ENCODE measurements around the gene MYO18B. TPM values are rescaled to one million over a fixed set of nuclear protein-coding genes. Genes with fewer than 3 reads are reported as not detected.

MYO18B gene
- total and polyA plus RNA-seq, 9 donors: 0.02 to 0.23 (median 0.10) TPM; not detected in 5

DNA sequence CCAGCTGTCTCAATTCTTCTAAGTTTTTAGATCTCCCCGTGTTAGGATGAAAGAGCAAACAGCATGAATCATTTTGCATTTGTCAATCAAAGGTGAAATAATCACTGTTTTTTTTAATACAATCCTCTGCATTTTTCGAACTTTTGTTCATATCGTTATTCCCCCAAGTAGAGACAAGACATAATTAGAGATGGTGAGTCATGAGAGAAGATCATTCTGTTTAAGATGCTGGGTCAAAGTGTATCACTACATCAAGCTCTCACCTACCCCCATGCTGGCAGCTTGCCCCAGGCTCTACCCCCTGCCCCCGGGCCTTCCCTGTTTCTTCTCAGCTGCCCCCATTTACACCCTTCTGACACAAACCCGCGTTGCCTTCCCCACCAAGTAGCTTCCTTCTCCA, 30.5 kb upstream of the MYO18B start:
- WGBS, 3 donors: 64 to 70% (median 67%) methylated on average over 6 of the region's 6 CpGs
- Histone ChIP-seq H3K27me3 (no peaks in the 10 kb centered on the region), H3K4me3 (no peak overlapping the region), H3K27ac (no peak overlapping the region), H3K9me3 (no peaks in the 10 kb centered on the region), H3K4me1 (ENCODE audit: insufficient read depth) (no peaks in the 10 kb centered on the region), H3K36me3 (no peaks in the 10 kb centered on the region)
- DNase-seq: no peak
- TF ChIP-seq, protein P1, sequence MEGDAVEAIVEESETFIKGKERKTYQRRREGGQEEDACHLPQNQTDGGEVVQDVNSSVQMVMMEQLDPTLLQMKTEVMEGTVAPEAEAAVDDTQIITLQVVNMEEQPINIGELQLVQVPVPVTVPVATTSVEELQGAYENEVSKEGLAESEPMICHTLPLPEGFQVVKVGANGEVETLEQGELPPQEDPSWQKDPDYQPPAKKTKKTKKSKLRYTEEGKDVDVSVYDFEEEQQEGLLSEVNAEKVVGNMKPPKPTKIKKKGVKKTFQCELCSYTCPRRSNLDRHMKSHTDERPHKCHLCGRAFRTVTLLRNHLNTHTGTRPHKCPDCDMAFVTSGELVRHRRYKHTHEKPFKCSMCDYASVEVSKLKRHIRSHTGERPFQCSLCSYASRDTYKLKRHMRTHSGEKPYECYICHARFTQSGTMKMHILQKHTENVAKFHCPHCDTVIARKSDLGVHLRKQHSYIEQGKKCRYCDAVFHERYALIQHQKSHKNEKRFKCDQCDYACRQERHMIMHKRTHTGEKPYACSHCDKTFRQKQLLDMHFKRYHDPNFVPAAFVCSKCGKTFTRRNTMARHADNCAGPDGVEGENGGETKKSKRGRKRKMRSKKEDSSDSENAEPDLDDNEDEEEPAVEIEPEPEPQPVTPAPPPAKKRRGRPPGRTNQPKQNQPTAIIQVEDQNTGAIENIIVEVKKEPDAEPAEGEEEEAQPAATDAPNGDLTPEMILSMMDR (IDR thresholded peaks at IDR 0.05): no peak
- TF ChIP-seq POLR2A (IDR thresholded peaks at IDR 0.05) (no peak), EP300 (IDR thresholded peaks at IDR 0.05) (no peak)
- intact Hi-C loops (cut with DNase I): no loop called here

DNA sequence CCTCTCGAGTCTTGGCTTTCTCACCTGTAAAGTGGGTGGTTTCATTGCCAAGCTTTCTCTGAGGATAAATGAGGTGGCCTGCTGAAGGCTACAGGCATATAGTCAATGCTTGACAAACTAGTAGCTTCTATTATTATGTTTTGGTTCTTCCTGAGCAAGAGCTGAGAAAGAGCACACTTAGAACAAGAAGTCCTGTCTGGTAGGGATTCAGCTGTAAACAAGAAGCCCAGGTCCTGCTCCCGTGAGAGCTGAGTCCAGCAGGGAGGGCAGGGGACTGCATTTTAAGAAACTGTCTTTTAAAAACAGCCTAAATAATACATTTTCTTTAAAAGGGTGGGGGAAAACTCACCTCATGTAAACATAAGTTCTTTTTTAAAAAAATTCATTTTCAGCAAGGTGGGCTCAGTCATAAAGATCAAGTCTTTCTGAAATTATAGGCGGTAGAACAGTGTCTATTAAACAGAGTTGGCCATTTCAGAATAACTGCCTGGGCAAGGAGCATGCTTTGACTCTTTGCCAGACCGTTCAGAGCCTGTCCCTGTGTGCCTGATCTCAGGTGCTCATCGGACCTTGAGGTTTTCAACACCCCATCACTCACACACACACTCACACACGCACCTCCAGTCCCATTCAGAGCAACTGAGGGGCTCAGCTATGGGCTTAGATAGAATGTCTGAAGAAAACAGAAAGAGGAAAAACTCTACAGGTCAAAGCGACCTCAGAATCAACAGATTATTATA, 29.2 kb upstream of the MYO18B start:
- H3K27ac ChIP-seq: no peak overlapping the region
- intact Hi-C loops (cut with DNase I): no loop called here
- H3K27me3 ChIP-seq: no peaks in the 10 kb centered on the region
- H3K4me3 ChIP-seq: no peak overlapping the region
- no peak for DNase-seq
- 71 to 72% (median 72%) methylated on average over 7 of the region's 7 CpGs for WGBS, 3 donors
- TF ChIP-seq POLR2A (IDR thresholded peaks at IDR 0.05): no peak
- TF ChIP-seq EP300 (IDR thresholded peaks at IDR 0.05): no peak
- TF ChIP-seq, protein P1 (IDR thresholded peaks at IDR 0.05): no peak
- no peaks in the 10 kb centered on the region for H3K36me3 ChIP-seq
- no peaks in the 10 kb centered on the region for H3K9me3 ChIP-seq
- H3K4me1 ChIP-seq (ENCODE audit: insufficient read depth): no peaks in the 10 kb centered on the region

DNA sequence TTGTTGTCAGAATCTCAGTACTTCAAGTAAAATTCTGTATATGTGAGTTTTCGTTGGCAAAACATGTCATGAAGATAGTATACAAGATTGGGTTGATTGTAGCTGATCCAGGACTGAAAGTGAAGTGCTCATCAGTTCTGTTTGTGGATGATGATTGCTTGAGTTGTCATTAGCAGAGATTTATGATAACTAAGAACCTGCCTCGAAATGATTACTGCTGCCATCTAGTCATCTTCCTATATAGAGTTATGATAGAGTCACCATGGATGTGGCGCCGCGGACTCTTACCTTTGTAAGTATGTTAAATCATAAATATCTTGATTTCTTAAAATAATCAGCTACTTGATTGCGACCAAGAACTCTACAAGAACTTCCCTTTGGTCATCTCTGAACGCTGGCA, 27.9 kb upstream of the MYO18B start:
- WGBS, 3 donors: 88 to 95% (median 94%) methylated on average over 7 of the region's 7 CpGs
- H3K4me1 ChIP-seq (ENCODE audit: insufficient read depth): no peaks in the 10 kb centered on the region
- no peaks in the 10 kb centered on the region for H3K36me3 ChIP-seq
- H3K4me3 ChIP-seq: no peak overlapping the region
- H3K27me3 ChIP-seq: no peaks in the 10 kb centered on the region
- no peak for DNase-seq
- no peak overlapping the region for H3K27ac ChIP-seq
- TF ChIP-seq EP300 (IDR thresholded peaks at IDR 0.05): no peak
- H3K9me3 ChIP-seq: no peaks in the 10 kb centered on the region
- intact Hi-C loops (cut with DNase I): no loop called here

DNA sequence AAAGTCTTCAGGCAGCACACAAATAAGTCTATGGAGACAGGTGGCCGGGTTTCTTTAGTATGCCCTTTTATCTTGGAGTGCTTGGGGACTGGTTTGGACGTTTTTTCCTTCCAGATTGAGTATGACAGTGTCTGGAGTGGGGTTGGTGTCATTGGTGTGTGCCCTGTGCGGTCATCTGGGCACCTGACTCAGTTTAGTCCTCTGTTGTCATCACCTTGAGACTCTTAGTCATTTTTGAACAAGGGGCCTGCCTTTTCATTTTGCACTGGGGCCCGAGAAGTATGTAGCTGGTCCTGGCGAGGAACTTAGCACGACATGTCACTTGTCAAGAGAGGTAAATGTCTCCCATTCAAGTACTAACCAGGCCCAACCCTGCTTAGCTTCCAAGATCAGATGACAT, 27.2 kb upstream of the MYO18B start:
- WGBS, 3 donors: 72 to 85% (median 72%) methylated on average over 6 of the region's 6 CpGs
- H3K4me3 ChIP-seq: no peak overlapping the region
- intact Hi-C loops (cut with DNase I): no loop called here
- no peak for DNase-seq
- no peaks in the 10 kb centered on the region for H3K36me3 ChIP-seq
- no peak overlapping the region for H3K27ac ChIP-seq
- H3K4me1 ChIP-seq (ENCODE audit: insufficient read depth): no peaks in the 10 kb centered on the region
- H3K27me3 ChIP-seq: no peaks in the 10 kb centered on the region
- TF ChIP-seq, protein P1 (IDR thresholded peaks at IDR 0.05): no peak
- TF ChIP-seq EP300 (IDR thresholded peaks at IDR 0.05) (no peak), POLR2A (IDR thresholded peaks at IDR 0.05) (no peak)
- no peaks in the 10 kb centered on the region for H3K9me3 ChIP-seq

DNA sequence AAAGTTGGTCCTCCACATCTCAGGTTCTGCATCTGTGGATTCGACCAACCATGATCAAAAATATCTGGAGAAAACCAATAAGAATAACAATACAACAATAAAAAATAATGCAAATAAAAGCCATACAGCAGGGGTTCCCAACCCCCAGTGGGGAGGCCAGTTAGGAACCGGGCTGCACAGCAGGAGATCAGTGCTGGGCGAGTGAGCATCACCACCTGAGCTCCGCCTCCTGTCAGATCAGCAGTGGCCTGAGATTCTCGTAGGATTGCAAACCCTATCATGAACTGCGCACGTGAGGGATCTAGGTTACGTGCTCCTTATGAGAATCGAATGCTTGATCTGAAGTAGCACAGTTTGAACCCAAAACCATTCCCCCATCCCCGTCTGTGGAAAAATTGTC, 25.4 kb upstream of the MYO18B start:
- intact Hi-C loops (cut with DNase I): no loop called here
- 91 to 94% (median 92%) methylated on average over 10 of the region's 10 CpGs for WGBS, 3 donors
- H3K27ac ChIP-seq: no peak overlapping the region
- H3K4me1 ChIP-seq (ENCODE audit: insufficient read depth): no peaks in the 10 kb centered on the region
- TF ChIP-seq, protein P1 (IDR thresholded peaks at IDR 0.05): no peak
- TF ChIP-seq POLR2A (IDR thresholded peaks at IDR 0.05) (no peak), EP300 (IDR thresholded peaks at IDR 0.05) (no peak)
- H3K36me3 ChIP-seq: no peaks in the 10 kb centered on the region
- no peaks in the 10 kb centered on the region for H3K9me3 ChIP-seq
- no peaks in the 10 kb centered on the region for H3K27me3 ChIP-seq
- no peak overlapping the region for H3K4me3 ChIP-seq
- no peak for DNase-seq

Data from ovary (tissue), 9 donors.